DND-41 (cell line): Measurements from ENCODE around the gene RSPRY1.
"Not testable (repeated sequence)": the region's sequence is repeated elsewhere in the genome, so short reads cannot be mapped to it uniquely, and the experiment has no call there.

Experiments
- ATAC-seq: fragments of 200-7000 bp; cut with Tn5 transposase; 3 replicates; pipeline ENCODE4 v1.9.1; 2021; ENCODE audit warnings: low read depth; ENCODE audit not compliant: insufficient read depth
- DNase-seq: peaks from one replicate; pipeline ENCODE4 v3.0.0-alpha.2; 2020
- H2AFZ ChIP-seq: 2 replicates; pipeline ENCODE4 v1.6.0; 2012; ENCODE audit warnings: low read depth, low read length
- H3K27ac ChIP-seq: 2 replicates; pipeline ENCODE4 v1.5.1; 2012; ENCODE audit warnings: low read length, inconsistent platforms
- H3K27me3 ChIP-seq: fragments of 200-600 bp; sonication (generic); 2 replicates; pipeline ENCODE4 v1.6.0; 2012; ENCODE audit warnings: low read length, mild to moderate bottlenecking, inconsistent platforms; ENCODE audit not compliant: insufficient read depth, poor library complexity
- H3K36me3 ChIP-seq: 2 replicates; pipeline ENCODE4 v1.5.1; 2012; ENCODE audit warnings: low read length, inconsistent platforms; ENCODE audit not compliant: insufficient read depth
- H3K4me1 ChIP-seq: 2 replicates; pipeline ENCODE4 v1.5.1; 2012; ENCODE audit warnings: mild to moderate bottlenecking, low read length; ENCODE audit not compliant: insufficient read depth
- H3K4me2 ChIP-seq: 2 replicates; pipeline ENCODE4 v1.6.0; 2012; ENCODE audit warnings: mild to moderate bottlenecking, moderate library complexity, low read length, inconsistent platforms; ENCODE audit not compliant: insufficient read depth
- H3K4me3 ChIP-seq, 2 experiments: fragments of 200-600 bp in 1 of 2; shearing (Covaris generic) in 1 of 2; 2 replicates each; pipeline ENCODE4 v1.5.1; 2012 to 2016; ENCODE audit warnings: inconsistent platforms in 2 of 2, low read length in 2 of 2, mild to moderate bottlenecking in 2 of 2, low read depth in 1 of 2, moderate library complexity in 1 of 2
- H3K79me2 ChIP-seq: 2 replicates; pipeline ENCODE4 v1.6.0; 2012; ENCODE audit warnings: low read length, inconsistent platforms; ENCODE audit not compliant: insufficient read depth
- H3K9ac ChIP-seq: 2 replicates; pipeline ENCODE4 v1.6.0; 2012; ENCODE audit warnings: low read depth, mild to moderate bottlenecking, inconsistent platforms, low read length, moderate library complexity
- H3K9me3 ChIP-seq: 2 replicates; pipeline ENCODE4 v1.5.1; 2012; ENCODE audit warnings: low read length, moderate library complexity, mild to moderate bottlenecking, inconsistent platforms; ENCODE audit not compliant: insufficient read depth, severe bottlenecking
- H4K20me1 ChIP-seq: 2 replicates; pipeline ENCODE4 v1.6.0; 2012; ENCODE audit warnings: low read length; ENCODE audit not compliant: insufficient read depth
- CTCF ChIP-seq: IDR thresholded peaks from 2 replicates; pipeline ENCODE4 v1.5.1; 2012; ENCODE audit warnings: borderline replicate concordance, low read length, moderate library complexity, mild to moderate bottlenecking; ENCODE audit not compliant: poor library complexity, severe bottlenecking; ENCODE audit errors: extremely low read depth
- EZH2 ChIP-seq: IDR thresholded peaks from 3 replicates; pipeline ENCODE4 v1.6.1; 2012; ENCODE audit warnings: borderline replicate concordance, low read depth, mild to moderate bottlenecking, moderate library complexity, low read length, inconsistent platforms; ENCODE audit not compliant: severe bottlenecking

Gene RSPRY1

DNA sequence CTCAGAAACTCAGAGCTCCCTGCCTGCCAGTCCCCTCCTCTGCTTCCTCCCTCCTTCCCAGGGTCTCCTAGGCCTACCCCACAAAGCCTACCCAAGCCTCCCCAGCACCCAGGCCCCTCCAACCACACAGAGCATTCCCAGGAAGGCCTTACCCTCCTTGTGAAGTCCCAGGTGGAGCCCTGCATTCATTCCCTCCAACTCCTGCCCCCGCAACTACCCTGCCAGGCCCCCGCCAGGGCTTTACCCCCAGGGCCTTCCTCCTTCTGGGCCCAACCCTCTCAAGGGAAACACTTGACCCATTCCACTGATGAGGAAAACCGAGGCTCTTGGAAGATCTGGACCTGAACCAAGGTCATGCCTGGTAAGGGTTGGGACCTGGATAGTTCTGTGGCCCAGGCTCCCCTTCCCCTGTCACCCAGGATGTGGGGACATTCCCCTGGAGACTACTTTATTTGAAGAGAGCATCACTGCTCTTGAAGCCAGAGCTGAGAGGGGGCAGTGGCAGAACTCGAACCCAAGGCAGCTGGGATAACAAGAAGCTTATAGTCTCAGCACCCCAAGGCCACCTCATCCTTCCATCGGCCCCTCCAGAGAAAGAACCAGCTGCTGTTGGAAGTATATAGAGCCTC, 85.9 kb downstream of the RSPRY1 start:
- H3K4me3 ChIP-seq = no peak overlapping the region
- peaks cover 12% of the 10 kb centered on the region for H3K4me1 ChIP-seq

DNA sequence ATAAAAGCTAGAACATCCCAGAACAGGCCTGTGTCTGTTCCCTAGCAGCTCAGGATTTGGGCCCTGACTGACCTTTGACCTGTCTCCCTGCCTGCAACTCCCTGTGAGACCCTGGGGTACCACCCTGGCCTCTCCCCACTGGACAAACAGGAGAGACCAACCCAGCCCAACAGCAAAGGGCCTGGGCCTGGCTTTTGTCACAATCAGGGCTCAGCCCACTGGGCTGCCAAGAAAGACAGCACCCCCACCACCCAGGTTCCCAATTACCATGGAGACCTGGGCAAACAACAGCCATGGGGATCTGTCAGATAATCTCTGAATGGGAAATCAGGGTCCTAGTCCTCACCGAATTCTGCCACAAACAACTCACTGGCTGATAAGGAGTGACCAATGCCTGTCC, 87.2 kb downstream of the RSPRY1 start:
- Histone ChIP-seq H2AFZ (no peak overlapping the region), H3K36me3 (no peaks in the 10 kb centered on the region), H3K79me2 (no peaks in the 10 kb centered on the region), H3K27ac (no peak overlapping the region), H3K4me1 (peaks cover 16% of the 10 kb centered on the region), H4K20me1 (peaks cover 9% of the 10 kb centered on the region), H3K4me2 (no peak overlapping the region), H3K4me3 (no peak overlapping the region), H3K27me3 (no peaks in the 10 kb centered on the region), H3K9me3 (no peaks in the 10 kb centered on the region), H3K9ac (no peak overlapping the region)
- no peak for ATAC-seq
- TF ChIP-seq CTCF = no peak
- no peak for TF ChIP-seq EZH2
- DNase-seq = no peak

More for the DNA sequence above, 85.9 kb downstream of the RSPRY1 start:
- Histone ChIP-seq H3K79me2 (no peaks in the 10 kb centered on the region), H4K20me1 (peaks cover 9% of the 10 kb centered on the region), H2AFZ (no peak overlapping the region), H3K27me3 (no peaks in the 10 kb centered on the region), H3K27ac (no peak overlapping the region), H3K9me3 (no peaks in the 10 kb centered on the region), H3K4me2 (no peak overlapping the region), H3K9ac (no peak overlapping the region), H3K36me3 (no peaks in the 10 kb centered on the region)
- no peak for DNase-seq
- TF ChIP-seq EZH2 (no peak), CTCF (no peak)
- no peak for ATAC-seq

- H3K4me3 ChIP-seq = no peak overlapping the region
- H3K79me2 ChIP-seq = no peaks in the 10 kb centered on the region
- H4K20me1 ChIP-seq = peaks cover 14% of the 10 kb centered on the region
- H3K9me3 ChIP-seq = no peaks in the 10 kb centered on the region
- no peak overlapping the region for H3K4me2 ChIP-seq
- H3K36me3 ChIP-seq = no peaks in the 10 kb centered on the region
- no peak overlapping the region for H3K27ac ChIP-seq
- no peak overlapping the region for H3K9ac ChIP-seq
- peaks cover 3% of the 10 kb centered on the region for H3K27me3 ChIP-seq
- TF ChIP-seq CTCF (no peak), EZH2 (no peak)
- no peak for DNase-seq
- no peak overlapping the region for H2AFZ ChIP-seq
- H3K4me1 ChIP-seq = peaks cover 21% of the 10 kb centered on the region
- no peak for ATAC-seq
Observed at GRCh38 chr16:57273826-57274225, 87.7 kb downstream of the RSPRY1 start.

- H3K4me3 ChIP-seq, H3K9me3 ChIP-seq, DNase-seq, H3K79me2 ChIP-seq, H3K9ac ChIP-seq, H2AFZ ChIP-seq, ATAC-seq, H3K36me3 ChIP-seq, H3K27ac ChIP-seq, H3K4me2 ChIP-seq: not testable (repeated sequence)
- Histone ChIP-seq H3K27me3 (peaks cover 16% of the 10 kb centered on the region), H4K20me1 (peaks cover 20% of the 10 kb centered on the region), H3K4me1 (peaks cover 21% of the 10 kb centered on the region)
Observed at GRCh38 chr16:57275946-57276345, 89.8 kb downstream of the RSPRY1 start.
